NCI-H1092 treated with DMSO at 0.1 percent for 48 hours (cell line): ENCODE data around the gene CGB7.
"Not testable (repeated sequence)": the region's sequence is repeated elsewhere in the genome, so short reads cannot be mapped to it uniquely, and the experiment has no call there.

Source experiments
- DNase-seq: peaks from one replicate; lab custom pipeline; 2025; lab: John Stamatoyannopoulos, UW

Gene CGB7

DNA sequence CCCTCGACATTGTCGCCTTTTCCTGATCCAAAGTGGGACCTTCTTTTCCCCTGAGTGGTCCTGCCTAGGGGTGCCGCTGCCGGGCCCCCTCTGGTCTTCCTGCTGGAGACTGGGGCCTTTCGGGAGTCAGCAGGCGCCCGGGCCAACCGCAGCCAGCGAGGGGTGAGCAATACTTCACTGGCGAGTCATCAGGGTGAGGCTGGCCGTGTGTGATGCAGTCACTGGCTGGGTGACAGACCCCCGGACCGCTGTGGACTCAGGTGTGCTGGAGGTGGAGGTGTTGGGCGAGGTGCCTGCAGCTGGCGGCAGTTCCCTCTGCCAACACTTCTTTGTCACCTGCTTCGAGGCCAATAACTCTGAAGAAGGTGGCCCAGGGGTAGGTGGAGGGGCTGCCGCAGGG, 15.4 kb downstream of the CGB7 start:
- no peak for DNase-seq

DNA sequence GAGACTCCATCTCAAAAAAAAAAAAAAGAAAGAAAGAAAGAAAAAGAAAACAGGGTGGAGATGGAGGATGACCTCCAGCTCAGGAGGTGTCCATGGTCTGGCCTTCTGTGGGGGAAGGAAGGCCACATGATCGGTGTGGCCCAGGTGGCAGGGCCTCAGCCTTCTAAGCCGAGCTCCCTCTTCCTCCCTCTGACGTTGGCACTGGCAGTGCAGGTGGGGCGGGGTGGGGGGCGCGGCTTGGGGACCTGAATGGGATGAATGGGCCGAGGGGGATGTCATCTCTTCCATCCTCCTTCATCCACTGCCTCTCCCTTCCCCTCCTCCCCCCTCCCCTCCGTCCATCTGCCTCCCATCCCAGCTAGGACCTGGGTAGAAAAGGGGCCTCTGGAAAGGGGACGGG, 17.8 kb downstream of the CGB7 start:
- DNase-seq: not testable (repeated sequence)

DNA sequence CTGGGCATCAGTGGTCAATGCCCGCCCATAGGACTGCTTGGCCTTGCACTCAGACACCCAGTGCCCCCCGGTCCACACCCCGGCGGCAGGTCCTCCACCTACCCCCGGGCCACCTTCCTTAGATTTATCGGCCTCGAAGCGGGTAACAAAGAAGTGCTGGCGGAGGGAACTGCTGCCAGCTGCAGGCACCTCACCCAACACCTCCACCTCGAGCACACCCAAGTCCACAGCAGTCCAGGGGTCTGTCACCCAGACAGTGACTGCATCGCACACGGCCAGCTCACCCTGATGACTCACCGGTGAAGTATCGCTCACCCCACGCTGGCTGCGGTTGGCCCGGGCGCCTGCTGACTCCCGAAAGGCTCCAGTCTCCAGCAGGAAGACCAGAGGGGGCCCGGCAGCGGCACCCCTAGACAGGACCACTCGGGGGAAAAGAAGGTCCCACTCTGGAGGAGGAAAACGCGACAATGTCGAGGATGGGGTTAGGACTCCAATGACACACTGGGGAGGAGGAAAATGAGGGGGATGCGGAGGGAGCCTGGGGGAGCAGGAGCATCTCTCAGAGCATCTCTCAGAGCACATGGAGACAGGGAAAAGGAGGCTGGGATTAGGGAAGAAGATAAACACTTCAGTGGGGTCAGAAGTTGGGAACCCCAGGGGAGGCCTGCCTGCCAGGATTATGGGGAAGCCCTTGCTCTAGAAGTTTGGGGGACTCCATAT, 18.8 kb downstream of the CGB7 start:
- DNase-seq: not testable (repeated sequence)

DNA sequence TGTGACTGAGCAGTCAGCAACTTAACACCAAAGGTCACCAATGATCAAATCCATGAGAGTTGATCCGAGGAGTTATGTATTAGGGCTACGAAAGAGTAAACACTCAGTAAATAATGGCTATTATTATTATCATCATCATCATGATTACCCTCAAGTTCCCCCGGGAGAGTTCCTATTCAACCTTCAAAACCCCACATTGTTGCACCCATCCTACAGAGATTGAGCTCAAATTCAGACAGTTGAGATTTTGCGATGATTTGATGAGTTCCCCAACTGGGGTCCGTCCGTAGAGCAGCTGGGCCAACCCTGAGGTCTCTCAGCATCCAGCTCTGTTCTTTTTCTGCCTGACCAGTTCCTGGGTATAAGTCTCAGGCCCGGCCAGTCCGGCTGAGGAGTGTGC, 19.4 kb downstream of the CGB7 start:
- not testable (repeated sequence) for DNase-seq

DNA sequence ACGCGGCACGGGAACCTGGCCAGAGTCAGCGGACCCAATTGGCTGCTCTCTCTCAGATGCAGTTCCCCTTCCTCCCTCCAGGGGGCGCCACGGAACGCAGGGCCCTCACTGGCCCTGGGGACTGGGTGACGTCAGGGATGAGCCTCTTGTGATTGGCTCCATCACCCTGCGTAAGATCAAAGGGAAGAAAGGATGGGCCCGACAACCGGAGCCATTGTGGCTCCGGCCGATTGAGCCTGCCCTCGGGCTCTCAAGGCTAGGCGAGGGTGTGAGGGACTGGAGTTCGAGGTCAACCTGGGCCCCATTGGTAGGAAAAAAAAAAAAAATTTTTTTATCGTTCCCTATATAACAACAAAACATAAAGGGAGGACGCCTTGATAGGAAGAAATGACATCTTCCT, 20.7 kb downstream of the CGB7 start, which contains the start of gene CGB1:
TSS of gene CGB1 (minus strand) at position 81 of the 400 bp plus-strand sequence. CDS start 184 bp downstream, outside the sequence.
- not testable (repeated sequence) for DNase-seq

DNA sequence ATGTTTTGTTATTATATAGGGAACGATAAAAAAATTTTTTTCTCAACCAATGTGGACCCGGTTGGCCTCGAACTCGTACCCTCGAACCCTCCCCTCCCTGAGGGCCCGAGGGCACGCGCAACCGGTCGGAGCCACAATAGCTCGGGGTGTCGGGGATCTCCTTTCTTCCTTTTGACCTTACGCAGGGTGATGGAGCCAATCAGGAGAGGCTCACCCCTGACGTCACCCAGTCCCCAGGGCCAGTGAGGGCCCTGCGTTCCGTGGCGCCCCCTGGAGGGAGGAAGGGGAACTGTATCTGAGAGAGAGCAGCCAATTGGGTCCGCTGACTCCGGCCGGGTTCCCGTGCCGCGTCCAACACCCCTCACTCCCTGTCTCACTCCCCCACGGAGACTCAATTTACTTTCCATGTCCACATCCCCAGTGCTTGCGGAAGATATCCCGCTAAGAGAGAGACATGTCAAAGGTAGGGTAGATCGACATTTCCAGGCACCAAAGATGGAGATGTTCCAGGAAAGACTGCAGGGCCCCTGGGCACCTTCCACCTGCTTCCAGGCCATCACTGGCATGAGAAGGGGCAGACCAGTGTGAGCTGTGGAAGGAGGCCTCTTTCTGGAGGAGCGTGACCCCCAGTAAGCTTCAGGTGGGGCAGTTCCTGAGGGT, 25.8 kb downstream of the CGB7 start, which contains the start of gene CGB2:
TSS of gene CGB2 (plus strand) at position 249 of the 660 bp plus-strand sequence. CDS start at position 455, 206 bp downstream.
- DNase-seq: not testable (repeated sequence)

DNA sequence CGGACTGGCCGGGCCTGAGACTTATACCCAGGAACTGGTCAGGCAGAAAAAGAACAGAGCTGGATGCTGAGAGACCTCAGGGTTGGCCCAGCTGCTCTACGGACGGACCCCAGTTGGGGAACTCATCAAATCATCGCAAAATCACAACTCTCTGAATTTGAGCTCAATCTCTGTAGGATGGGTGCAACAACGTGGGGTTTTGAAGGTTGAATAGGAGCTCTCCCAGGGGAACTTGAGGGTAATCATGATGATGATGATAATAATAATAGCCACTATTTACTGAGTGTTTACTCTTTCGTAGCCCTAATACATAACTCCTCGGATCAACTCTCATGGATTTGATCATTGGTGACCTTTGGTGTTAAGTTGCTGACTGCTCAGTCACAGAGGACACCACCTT, 27.2 kb downstream of the CGB7 start:
- not testable (repeated sequence) for DNase-seq

DNA sequence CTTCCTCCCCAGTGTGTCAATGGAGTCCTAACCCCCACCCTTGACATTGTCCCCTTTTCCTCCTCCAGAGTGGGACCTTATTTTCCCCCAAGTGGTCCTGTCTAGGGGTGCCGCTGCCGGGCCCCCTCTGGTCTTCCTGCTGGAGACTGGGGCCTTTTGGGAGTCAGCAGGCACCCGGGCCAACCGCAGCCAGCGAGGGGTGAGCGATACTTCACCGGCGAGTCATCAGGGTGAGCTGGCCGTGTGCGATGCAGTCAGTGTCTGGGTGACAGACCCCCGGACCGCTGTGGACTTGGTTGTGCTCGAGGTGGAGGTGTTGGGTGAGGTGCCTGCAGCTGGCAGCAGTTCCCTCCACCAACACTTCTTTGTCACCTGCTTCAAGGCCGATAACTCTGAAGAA, 27.8 kb downstream of the CGB7 start:
- not testable (repeated sequence) for DNase-seq

DNA sequence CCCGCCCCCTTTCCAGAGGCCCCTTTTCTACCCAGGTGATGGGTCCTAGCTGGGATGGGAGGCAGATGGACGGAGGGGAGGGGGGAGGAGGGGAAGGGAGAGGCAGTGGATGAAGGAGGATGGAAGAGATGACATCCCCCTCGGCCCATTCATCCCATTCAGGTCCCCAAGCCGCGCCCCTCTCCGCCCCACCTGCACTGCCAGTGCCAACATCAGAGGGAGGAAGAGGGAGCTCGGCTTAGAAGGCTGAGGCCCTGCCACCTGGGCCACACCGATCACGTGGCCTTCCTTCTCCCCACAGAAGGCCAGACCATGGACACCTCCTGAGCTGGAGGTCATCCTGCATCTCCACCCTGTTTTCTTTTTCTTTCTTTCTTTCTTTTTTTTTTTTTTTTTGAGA, 28.9 kb downstream of the CGB7 start:
- DNase-seq: not testable (repeated sequence)

DNA sequence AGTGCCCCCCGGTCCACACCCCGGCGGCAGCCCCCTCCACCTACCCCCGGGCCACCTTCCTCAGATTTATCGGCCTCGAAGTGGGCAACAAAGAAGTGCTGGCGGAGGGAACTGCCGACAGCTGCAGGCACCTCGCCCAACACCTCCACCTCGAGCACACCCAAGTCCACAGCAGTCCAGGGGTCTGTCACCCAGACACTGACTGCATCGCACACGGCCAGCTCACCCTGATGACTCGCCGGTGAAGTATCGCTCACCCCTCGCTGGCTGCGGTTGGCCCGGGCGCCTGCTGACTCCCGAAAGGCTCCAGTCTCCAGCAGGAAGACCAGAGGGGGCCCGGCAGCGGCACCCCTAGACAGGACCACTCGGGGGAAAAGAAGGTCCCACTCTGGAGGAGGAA, 31.9 kb downstream of the CGB7 start:
- not testable (repeated sequence) for DNase-seq

DNA sequence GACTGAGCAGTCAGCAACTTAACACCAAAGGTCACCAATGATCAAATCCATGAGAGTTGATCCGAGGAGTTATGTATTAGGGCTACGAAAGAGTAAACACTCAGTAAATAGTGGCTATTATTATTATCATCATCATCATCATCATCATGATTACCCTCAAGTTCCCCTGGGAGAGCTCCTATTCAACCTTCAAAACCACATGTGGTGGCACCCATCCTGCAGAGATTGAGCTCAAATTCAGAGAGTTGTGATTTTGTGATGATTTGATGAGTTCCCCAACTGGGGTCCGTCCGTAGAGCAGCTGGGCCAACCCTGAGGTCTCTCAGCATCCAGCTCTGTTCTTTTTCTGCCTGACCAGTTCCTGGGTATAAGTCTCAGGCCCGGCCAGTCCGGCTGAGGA, 32.5 kb downstream of the CGB7 start:
- not testable (repeated sequence) for DNase-seq

DNA sequence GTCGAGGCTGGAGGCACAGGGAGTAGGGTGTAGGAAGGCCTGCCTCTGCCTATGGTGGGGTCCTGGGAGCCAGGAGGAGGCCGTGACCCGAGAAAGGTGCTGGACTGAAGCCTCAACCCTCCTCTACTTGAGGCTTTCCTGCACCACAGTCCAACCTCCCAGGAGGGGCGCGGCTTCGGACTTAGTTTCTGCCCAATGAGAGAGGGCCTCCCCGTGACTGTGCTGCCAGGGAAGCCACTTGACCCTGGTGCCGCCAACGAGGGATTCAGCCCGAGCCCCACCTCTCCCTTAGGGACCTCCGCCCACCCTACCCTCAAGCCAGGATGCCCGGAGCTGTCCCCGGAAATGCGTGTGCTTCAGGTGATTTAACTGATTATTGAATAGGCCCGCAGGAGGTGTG, 33.3 kb downstream of the CGB7 start, which contains the start of gene CGB3:
TSS of gene CGB3 (minus strand) at position 101 of the 400 bp plus-strand sequence. CDS start 362 bp downstream, outside the sequence.
- DNase-seq: not testable (repeated sequence)

DNA sequence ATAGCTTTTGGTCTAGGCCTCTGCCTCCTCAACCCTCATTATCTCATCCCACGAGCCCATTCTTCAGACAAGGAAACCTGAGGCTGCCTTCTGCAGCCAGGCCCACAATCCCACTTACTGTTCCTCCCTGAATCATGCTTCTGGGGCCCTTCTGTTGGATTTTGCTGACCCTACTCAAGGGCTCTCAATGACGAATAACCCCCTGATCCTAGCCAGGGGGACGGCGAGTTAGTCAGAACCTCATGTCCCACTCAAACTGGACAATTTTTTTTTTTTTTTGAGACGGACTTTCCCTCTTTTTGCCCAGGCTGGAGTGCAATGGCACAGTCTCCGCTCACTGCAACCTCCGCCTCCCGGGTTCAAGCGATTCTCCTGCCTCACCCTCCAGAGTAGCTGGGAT, 35.4 kb downstream of the CGB7 start:
- DNase-seq: no peak

DNA sequence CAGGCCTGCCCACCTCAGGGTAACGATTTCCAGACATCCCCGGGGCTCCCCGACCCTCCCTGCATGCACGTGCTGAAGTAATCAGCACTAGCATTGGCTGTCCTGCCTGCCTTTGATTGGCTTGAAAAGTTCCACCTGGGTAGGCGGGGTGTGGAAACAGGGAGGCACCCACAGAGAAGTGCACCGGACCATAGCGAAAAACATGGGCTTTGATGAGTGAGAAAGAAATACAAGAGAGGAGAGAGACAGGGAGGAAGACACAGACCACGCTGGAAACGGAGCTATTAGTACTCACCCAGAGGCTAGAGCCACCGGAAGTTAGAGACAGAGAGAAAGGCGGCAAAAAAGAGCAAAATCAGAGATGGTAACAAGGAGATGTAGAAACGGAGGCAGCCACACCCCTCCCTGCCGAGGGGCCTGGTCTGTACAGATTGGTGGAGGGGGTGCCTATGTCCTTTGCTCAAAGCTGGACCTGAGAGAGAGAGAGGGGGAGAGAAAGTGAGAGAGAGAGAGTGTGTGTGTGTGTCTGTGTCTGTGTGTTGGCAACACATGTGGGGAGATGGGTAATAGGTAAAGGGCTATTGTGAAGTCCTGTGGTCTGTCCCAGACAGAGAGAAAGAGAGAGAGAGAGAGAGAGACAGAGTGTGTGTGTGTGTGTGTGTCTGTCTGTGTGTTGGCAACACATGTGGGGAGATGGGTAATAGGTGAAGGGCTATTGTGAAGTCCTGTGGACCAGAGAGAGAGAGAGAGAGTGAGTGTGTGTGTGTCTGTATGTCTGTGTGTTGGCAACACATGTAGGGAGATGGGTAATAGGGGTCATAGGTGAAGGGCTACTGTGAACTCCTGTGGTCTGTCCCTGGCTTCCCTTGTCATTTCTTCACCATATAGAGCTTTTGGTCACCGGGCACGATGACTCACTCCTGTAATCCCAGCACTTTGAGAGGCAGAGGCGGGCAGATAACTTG, 36.3 kb downstream of the CGB7 start:
- DNase-seq: no peak

DNA sequence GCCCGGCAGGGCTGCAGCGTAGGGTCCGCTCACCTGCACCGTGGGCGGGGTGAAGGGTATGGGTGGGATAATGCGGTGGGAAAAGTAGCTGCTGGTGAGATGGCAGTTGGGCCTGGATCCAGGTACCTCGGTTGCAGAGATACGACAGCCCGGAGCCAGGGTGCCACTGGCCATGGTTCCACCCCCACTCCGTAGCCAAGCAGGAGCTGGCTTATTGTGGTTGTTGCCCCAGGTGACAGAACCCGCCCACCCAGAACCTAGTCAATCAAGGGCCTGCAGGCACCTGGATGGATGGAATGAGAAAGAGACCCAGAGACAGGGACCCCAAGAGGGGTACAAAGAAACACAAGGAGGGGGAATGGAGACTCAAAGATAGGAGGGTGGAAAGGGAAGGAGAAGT, 37.2 kb downstream of the CGB7 start:
- no peak for DNase-seq

DNA sequence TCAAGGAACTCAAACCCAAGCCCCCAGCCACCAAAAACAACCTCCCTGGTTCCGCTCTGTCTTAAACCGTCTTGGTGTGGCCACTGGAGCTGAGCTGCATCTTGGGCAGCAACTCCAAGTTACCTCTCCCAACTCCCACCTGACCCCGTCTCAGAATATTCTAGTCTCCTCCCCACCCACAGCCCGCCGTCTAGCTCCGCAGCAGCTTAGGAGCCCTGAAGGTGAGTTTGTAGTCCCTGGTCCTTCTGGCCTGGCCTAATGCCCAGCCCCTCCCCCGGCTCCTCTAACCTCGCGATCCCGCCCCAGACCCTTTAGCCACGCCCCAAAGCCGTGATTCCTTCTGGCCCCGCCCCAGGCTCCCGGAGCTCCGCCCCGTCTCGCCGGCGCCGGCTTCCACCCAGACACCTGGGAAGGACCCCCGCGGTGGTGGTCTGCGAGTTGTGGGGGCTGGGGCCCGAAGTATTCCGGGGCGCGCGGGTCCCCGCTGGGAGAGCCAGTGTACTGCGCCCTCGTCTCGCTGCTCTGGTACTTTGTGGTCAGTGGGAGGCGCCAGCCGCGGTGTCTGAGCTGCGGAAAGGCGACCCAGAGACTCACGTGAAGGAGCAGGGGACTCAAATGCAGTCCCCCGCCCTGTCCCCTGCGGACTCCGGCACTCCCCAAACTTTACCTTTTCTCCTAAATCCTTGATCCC, 38.2 kb downstream of the CGB7 start:
- no peak for DNase-seq

DNA sequence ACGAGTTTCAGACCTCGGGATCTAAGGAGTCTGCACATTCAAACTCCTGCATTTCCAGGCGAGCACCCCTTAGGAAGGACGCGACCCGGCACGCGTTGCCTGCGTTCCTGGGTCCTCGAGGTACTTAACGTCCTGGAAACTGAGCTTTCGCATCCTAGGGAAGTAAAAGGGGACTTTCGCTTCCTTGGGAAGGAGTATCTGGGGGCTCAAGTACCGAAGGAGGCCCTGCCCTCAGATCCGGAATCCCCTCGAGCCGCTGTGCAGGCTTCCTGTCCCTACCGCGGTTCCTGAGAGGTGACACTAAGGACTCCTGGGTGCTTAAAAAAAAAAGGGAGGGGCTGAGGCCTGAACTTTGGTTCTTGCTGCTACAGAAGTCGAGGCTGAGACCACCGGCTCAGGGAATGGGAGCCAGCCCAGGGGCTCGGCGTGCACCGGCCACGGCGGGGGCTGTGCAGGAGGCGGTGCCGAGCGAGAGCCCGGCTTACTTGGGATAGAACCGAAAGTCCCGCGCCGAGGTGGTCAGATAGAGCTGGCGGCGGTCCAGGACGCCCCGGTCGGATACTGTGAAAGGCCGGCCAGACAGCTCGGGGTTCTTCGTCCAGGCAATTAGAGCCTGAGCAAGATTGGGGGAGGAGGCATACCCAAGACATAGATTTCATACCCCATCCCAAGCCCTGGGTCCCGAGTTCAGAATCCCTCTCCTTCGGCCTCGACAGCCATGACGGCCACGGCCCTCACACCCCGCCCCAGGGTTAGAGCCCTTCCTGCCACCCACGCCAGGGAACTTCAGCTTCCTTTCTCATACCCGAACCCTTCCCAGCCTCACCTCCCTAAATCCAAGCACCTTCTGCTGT, 38.9 kb downstream of the CGB7 start:
- DNase-seq: not testable (repeated sequence)

DNA sequence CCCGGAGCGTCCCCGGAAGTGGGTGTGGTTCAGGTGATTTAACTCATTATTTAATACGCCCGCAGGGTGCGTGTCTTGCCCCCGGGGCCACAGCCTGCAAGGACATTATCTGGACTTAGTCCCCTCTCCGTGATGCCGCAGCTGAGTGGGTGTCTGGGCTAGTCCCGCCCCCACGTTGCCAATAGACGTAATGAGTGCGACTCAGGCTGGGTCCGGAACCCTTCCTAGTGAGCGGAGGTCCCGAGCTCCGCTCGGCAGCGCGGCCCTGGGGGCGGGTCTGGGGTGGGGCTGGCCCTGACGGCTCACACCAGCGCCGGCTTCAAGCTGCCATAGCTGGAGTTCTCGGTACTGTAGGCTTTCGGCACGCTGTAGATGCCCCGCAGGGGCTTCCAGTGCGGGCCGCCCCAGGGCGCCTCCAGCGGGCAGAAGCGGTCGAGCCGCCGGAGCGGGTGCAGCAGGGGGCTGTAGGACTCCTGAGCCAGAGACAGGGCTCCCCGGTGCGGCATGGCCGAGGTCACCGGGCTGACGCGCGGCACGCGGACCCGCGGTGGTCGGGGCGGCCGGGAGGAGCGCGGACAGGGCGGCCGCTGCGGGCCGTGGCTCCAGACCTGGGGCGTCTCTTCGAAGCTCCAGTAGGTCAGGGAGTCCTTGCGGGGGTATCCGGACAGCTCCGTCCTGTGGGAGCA, 39.7 kb downstream of the CGB7 start:
- no peak for DNase-seq

DNA sequence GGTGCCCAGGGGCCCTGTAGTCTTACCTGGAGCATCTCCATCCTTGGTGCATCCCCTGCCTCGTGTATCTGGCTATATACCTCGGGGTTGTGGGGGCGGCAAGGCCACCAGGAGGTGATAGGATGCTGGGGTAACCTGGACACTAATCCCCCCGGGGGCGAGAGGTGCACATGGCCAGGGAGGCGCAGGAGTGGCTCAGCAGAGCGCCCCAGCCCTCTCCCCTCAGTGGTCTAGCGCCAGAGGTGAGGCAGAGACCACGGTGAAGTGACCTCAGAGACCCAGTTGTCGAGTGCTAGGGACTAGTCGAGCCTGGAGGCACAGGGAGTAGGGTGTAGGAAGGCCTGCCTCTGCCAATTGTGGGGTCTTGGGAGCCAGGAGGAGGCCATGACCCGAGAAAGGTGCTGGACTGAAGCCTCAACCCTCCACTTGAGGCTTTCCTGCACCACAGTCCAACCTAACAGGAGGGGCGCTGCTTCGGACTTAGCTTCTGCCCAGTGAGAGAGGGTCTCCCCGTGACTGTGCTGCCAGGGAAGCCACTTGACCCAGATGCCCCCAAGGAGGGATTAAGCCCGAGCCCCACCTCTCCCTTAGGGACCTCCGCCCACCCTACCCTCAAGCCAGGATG, 40.4 kb downstream of the CGB7 start, which contains the start of gene LHB:
TSS of gene LHB (minus strand) at position 51 of the 625 bp plus-strand sequence. CDS start at position 41, 10 bp downstream.
- DNase-seq: no peak
